ENCODE measurements around the gene MAP2K1. TPM values are rescaled to one million over a fixed set of nuclear protein-coding genes. Genes with fewer than 3 reads are reported as not detected.

The MAP2K1 gene
- total and polyA plus RNA-seq, 9 of the 15 experiments (the other 6 are each of a cell fraction or from before 2014, with no cell fraction given), result 7.5 to 58.3 (median 30.0) TPM

DNA sequence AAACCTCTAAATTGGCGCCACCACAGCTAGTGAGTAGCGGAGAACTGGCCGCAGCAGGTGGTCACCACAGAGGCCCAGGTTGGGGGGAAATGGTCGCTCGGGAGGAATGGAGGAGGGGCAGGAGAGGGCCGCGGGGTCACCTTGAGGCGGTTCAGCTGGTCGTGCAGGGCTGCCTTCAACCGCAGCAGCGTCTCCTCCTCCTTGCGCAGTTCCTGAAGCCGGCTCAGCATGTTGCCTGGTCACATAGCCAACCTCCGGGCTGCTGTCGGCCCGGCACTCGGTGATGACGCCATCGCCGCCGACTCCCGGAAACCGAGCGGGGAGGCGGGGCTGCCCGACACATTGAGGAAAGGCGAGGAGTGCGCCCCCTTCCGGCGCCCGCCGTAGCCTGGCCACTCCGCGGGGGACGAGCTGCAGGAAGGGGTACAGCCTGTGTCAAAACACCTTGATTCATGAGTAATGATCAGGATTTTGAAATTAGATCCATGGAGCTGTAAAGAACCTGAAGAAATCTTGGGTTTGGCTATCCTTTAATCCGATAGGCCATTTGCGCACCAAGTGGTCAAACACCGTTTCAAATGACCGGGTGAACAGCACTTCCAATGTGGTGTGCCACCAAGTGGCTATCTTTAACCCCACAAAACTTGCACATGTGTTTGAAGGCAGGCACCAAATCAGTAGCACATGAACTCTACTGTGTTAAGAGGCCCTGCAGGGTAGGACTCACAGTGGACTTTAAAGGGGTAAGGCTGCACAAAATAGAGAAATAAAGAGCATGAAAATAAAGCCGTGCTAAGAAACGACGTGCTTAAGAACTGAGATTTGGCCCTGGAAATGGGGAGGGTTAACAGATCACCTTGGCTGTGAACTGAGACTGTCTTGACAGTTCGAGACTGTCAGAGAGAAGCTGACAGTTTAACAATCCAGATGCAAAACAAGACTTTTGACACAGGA is 111.1 kb downstream of the MAP2K1 start, which contains the start of gene SNAPC5 (continued):
- TF ChIP-seq, protein P1, sequence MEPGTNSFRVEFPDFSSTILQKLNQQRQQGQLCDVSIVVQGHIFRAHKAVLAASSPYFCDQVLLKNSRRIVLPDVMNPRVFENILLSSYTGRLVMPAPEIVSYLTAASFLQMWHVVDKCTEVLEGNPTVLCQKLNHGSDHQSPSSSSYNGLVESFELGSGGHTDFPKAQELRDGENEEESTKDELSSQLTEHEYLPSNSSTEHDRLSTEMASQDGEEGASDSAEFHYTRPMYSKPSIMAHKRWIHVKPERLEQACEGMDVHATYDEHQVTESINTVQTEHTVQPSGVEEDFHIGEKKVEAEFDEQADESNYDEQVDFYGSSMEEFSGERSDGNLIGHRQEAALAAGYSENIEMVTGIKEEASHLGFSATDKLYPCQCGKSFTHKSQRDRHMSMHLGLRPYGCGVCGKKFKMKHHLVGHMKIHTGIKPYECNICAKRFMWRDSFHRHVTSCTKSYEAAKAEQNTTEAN (CRISPR knock-in tag; IDR thresholded peaks at IDR 0.05), result peak; percentile 77; the same call in 1 of the 2 replicates
- TF ChIP-seq, protein P2, sequence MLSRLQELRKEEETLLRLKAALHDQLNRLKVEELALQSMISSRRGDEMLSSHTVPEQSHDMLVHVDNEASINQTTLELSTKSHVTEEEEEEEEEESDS (CRISPR knock-in tag; IDR thresholded peaks at IDR 0.05), result no peak
- TF ChIP-seq ZKSCAN8 (CRISPR knock-in tag; IDR thresholded peaks at IDR 0.05) (no peak), FOXJ3 (CRISPR knock-in tag; IDR thresholded peaks at IDR 0.05) (no peak), ZNF431 (CRISPR knock-in tag; IDR thresholded peaks at IDR 0.05) (no peak; the same call in 1 of the 2 replicates), HOXB6 (CRISPR knock-in tag; IDR thresholded peaks at IDR 0.05; ENCODE audit: borderline replicate concordance) (no peak), YY1 (IDR thresholded peaks at IDR 0.05; ENCODE audit: borderline replicate concordance in 1 of 3, control insufficient read depth in 1 of 3, extremely low read depth in 1 of 3, insufficient read depth in 3 of 3, insufficient read length in 1 of 3, insufficient replicate concordance in 2 of 3, low read depth in 1 of 3, low read length in 2 of 3) (peak in 2 of 3 experiments; percentile 64 to 68), ASH1L (IDR thresholded peaks at IDR 0.05; ENCODE audit: borderline replicate concordance, low read depth, partially characterized antibody) (no peak), ZFPM2 (CRISPR knock-in tag; IDR thresholded peaks at IDR 0.05) (peak; percentile 78), NR1H2 (CRISPR knock-in tag; IDR thresholded peaks at IDR 0.05) (no peak), TCF7L2 (IDR thresholded peaks at IDR 0.05; ENCODE audit: low read depth, low read length) (no peak), KAT2B (IDR thresholded peaks at IDR 0.05; ENCODE audit: low read depth, low read length) (no peak), RBFOX2 (IDR thresholded peaks at IDR 0.05; ENCODE audit: low read depth, low read length) (peak; percentile 96), CBX3 (IDR thresholded peaks at IDR 0.05; ENCODE audit: borderline replicate concordance in 1 of 2, low read length in 2 of 2) (peak in 1 of 2 experiments; percentile 76; a peak in 2 of 3 replicates), RFX1 (IDR thresholded peaks at IDR 0.05) (peak; percentile 31; the same call in 1 of the 2 replicates), HNRNPLL (IDR thresholded peaks at IDR 0.05; ENCODE audit: low read depth, low read length, poor library complexity, severe bottlenecking) (peak; percentile 54), DPF2 (IDR thresholded peaks at IDR 0.05) (peak; percentile 68), ZNF707 (CRISPR knock-in tag; conservative IDR thresholded peaks at IDR 0.05) (no peak)
- TF ChIP-seq, protein P3, sequence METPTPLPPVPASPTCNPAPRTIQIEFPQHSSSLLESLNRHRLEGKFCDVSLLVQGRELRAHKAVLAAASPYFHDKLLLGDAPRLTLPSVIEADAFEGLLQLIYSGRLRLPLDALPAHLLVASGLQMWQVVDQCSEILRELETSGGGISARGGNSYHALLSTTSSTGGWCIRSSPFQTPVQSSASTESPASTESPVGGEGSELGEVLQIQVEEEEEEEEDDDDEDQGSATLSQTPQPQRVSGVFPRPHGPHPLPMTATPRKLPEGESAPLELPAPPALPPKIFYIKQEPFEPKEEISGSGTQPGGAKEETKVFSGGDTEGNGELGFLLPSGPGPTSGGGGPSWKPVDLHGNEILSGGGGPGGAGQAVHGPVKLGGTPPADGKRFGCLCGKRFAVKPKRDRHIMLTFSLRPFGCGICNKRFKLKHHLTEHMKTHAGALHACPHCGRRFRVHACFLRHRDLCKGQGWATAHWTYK (CRISPR knock-in tag; IDR thresholded peaks at IDR 0.05), result peak; percentile 65; the same call in 1 of the 2 replicates
- TF ChIP-seq, protein P4, sequence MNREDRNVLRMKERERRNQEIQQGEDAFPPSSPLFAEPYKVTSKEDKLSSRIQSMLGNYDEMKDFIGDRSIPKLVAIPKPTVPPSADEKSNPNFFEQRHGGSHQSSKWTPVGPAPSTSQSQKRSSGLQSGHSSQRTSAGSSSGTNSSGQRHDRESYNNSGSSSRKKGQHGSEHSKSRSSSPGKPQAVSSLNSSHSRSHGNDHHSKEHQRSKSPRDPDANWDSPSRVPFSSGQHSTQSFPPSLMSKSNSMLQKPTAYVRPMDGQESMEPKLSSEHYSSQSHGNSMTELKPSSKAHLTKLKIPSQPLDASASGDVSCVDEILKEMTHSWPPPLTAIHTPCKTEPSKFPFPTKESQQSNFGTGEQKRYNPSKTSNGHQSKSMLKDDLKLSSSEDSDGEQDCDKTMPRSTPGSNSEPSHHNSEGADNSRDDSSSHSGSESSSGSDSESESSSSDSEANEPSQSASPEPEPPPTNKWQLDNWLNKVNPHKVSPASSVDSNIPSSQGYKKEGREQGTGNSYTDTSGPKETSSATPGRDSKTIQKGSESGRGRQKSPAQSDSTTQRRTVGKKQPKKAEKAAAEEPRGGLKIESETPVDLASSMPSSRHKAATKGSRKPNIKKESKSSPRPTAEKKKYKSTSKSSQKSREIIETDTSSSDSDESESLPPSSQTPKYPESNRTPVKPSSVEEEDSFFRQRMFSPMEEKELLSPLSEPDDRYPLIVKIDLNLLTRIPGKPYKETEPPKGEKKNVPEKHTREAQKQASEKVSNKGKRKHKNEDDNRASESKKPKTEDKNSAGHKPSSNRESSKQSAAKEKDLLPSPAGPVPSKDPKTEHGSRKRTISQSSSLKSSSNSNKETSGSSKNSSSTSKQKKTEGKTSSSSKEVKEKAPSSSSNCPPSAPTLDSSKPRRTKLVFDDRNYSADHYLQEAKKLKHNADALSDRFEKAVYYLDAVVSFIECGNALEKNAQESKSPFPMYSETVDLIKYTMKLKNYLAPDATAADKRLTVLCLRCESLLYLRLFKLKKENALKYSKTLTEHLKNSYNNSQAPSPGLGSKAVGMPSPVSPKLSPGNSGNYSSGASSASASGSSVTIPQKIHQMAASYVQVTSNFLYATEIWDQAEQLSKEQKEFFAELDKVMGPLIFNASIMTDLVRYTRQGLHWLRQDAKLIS (CRISPR knock-in tag; IDR thresholded peaks at IDR 0.05), result peak; percentile 97
